Ovary (tissue), 9 donors: ENCODE measurements around the gene KRT73. TPM values are rescaled to one million over a fixed set of nuclear protein-coding genes. Genes with fewer than 3 reads are reported as not detected.

Experiments
- DNase-seq, 5 donors: peaks; one replicate each; pipeline ENCODE4 v3.0.0-alpha.2; 2019 to 2020
- H3K27ac ChIP-seq, 2 donors: fragments of 200-600 bp; one replicate each; pipeline versions ENCODE4 v1.5.1 to v1.8.0; 2019 to 2022
- H3K27me3 ChIP-seq: fragments of 200-600 bp; one replicate; pipeline ENCODE4 v1.8.0; 2022
- H3K36me3 ChIP-seq: fragments of 200-600 bp; sonication (generic); one replicate; pipeline ENCODE4 v1.5.1; 2019
- H3K4me1 ChIP-seq: one replicate; pipeline ENCODE4 v1.8.1; 2013; ENCODE audit warnings: mild to moderate bottlenecking, moderate library complexity; ENCODE audit not compliant: insufficient read depth
- H3K4me3 ChIP-seq: fragments of 200-600 bp; sonication (generic); one replicate; pipeline ENCODE4 v1.5.1; 2017
- H3K9me3 ChIP-seq, 2 donors: fragments of 200-600 bp in 1 of 2; sonication (generic) in 1 of 2; one replicate each; pipeline versions ENCODE4 v1.5.1 to v1.8.1; 2013 to 2019; ENCODE audit warnings: mild to moderate bottlenecking in 1 of 2, moderate library complexity in 1 of 2
- CTCF ChIP-seq, 3 donors: fragments of 450-650 bp in 2 of 3; fragments of 200-600 bp in 1 of 3; IDR thresholded peaks; one replicate each; pipeline versions ENCODE4 v1.5.1 to v1.8.0; 2016 to 2022; ENCODE audit warnings: antibody characterized with exemption in 3 of 3, mild to moderate bottlenecking in 1 of 3
- EP300 ChIP-seq: sonication (generic); formaldehyde crosslinking; IDR thresholded peaks from one replicate; pipeline ENCODE4 v1.6.1; 2017; ENCODE audit warnings: antibody characterized with exemption
- POLR2A ChIP-seq: fragments of 450-650 bp; IDR thresholded peaks from one replicate; pipeline ENCODE4 v1.6.1; 2017; ENCODE audit warnings: antibody characterized with exemption, mild to moderate bottlenecking, moderate library complexity
- WGBS, 3 donors: extraction: QIAGEN DNeasy Blood & Tissue Kit in 1 of 3; methylation state at CpG; one replicate each; pipeline versions ENCODE4 v1.1.5 to v1.1.7; 2013 to 2017; 5-methylcytosine and 5-hydroxymethylcytosine counted together
- intact Hi-C, 4 donors: fragments of 100-400 bp; cut with DNase I; formaldehyde crosslinking; loops; one replicate each; pipeline versions ENCODE4 v1.11.0 to v1.15.1; 2022 to 2023
- polyA plus RNA-seq, 2 donors: library from polyadenylated mRNA; stranded (reverse); fragments of 200-250 nt in 1 of 2; fragments of 350-450 nt in 1 of 2; fragmentation: Illumina TruSeq in 1 of 2; extraction: RNeasy Lipid Tissue Mini Kit (QIAGEN cat#74804) in 1 of 2; gene quantifications; one replicate each; pipeline ENCODE4 v1.2.3, GENCODE V29; 2013 to 2014
- total RNA-seq, 7 donors: library from RNA; depleted of rRNA in 2 of 7; stranded (reverse); fragments of >200 nt in 2 of 7; fragmentation: NEBNext Ultra II Directional in 3 of 7; extraction: Animal tissue kit (Norgen Biotek cat#: 25700) in 3 of 7; gene quantifications; one replicate each; pipeline versions ENCODE4 v1.1.0 to v1.2.4, GENCODE V29; 2016 to 2023
- donor health status: DM: no; HTN: no; CAD: no; lungs with moderate emphysema.
- donor health status: DM: no; HTN: no; CAD: no.
- donor health status: Bipolar disorder and iron deficiency.
- donor health status: DM: yes; HTN: yes; CAD: no.
- donor health status: DM: no; HTN: no; CAD: no.
- donor health status: DM: yes; HTN: yes; CAD: no.

Gene KRT73
- total and polyA plus RNA-seq, 9 donors, result not detected

GRCh38 chr12:52561880-52562449 lies 56.4 kb downstream of the KRT73 start:
- 40 to 43% (median 43%) methylated on average over 3 of the region's 3 CpGs for WGBS, 3 donors
- Histone ChIP-seq H3K27me3 (no peaks in the 10 kb centered on the region), H3K36me3 (no peaks in the 10 kb centered on the region), H3K27ac (no peak overlapping the region), H3K4me1 (no peaks in the 10 kb centered on the region), H3K4me3 (no peak overlapping the region), H3K9me3 (no peaks in the 10 kb centered on the region)
- intact Hi-C loops, result no loop called here
- DNase-seq, result no peak
- TF ChIP-seq EP300 (no peak), POLR2A (no peak), CTCF (IDR thresholded peaks at IDR 0.05) (no peak)

GRCh38 chr12:52559979-52560378 lies 58.4 kb downstream of the KRT73 start:
- H3K4me3 ChIP-seq, result no peak overlapping the region
- intact Hi-C loops, result no loop called here
- 66 to 78% (median 77%) methylated on average over 4 of the region's 4 CpGs for WGBS, 3 donors
- H3K27ac ChIP-seq, result no peak overlapping the region
- no peaks in the 10 kb centered on the region for H3K9me3 ChIP-seq
- no peak for DNase-seq
- no peaks in the 10 kb centered on the region for H3K27me3 ChIP-seq
- no peaks in the 10 kb centered on the region for H3K36me3 ChIP-seq
- TF ChIP-seq POLR2A, result no peak
- TF ChIP-seq EP300, result no peak
- TF ChIP-seq CTCF (IDR thresholded peaks at IDR 0.05), result no peak
- H3K4me1 ChIP-seq, result no peaks in the 10 kb centered on the region

GRCh38 chr12:52558781-52559445 lies 59.4 kb downstream of the KRT73 start:
- no peaks in the 10 kb centered on the region for H3K4me1 ChIP-seq
- intact Hi-C loops, result no loop called here
- H3K36me3 ChIP-seq, result no peaks in the 10 kb centered on the region
- no peak overlapping the region for H3K4me3 ChIP-seq
- DNase-seq, result no peak
- no peaks in the 10 kb centered on the region for H3K27me3 ChIP-seq
- H3K27ac ChIP-seq, result no peak overlapping the region
- WGBS, 3 donors, result 61 to 76% (median 72%) methylated on average over 8 of the region's 8 CpGs
- H3K9me3 ChIP-seq, result no peaks in the 10 kb centered on the region
- no peak for TF ChIP-seq EP300

Other genes with a start within 250 kb of the KRT73 start
- gene KRT84, start 232.9 kb downstream of the KRT73 start, total RNA-seq, result not detected
- not detected for gene KRT84, start 232.9 kb downstream of the KRT73 start, polyA plus RNA-seq
- gene KRT82, start 212.2 kb downstream of the KRT73 start, total RNA-seq, result not detected
- not detected for gene KRT82, start 212.2 kb downstream of the KRT73 start, polyA plus RNA-seq
- under 1 TPM in 1 of 7 donors, not detected in 6; 0.08 TPM for gene KRT75, start 184.2 kb downstream of the KRT73 start, total RNA-seq
- gene KRT75, start 184.2 kb downstream of the KRT73 start, polyA plus RNA-seq, result not detected
- under 1 TPM in 1 of 7 donors, not detected in 6; 0.11 TPM for gene KRT6B, start 166.4 kb downstream of the KRT73 start, total RNA-seq
- not detected for gene KRT6B, start 166.4 kb downstream of the KRT73 start, polyA plus RNA-seq
- under 1 TPM in 1 of 7 donors, not detected in 6; 0.17 TPM for gene KRT6C, start 144.8 kb downstream of the KRT73 start, total RNA-seq
- gene KRT6C, start 144.8 kb downstream of the KRT73 start, polyA plus RNA-seq, result not detected
- gene KRT6A, start 125.3 kb downstream of the KRT73 start, total RNA-seq, result 10 to 100 TPM in 1 of 7 donors, 1 to 10 TPM in 3, under 1 TPM in 2, not detected in 1; 0.50 to 14.5 (median 1.4) TPM
- under 1 TPM in 1 of 2 donors, not detected in 1; 0.15 TPM for gene KRT6A, start 125.3 kb downstream of the KRT73 start, polyA plus RNA-seq
- 10 to 100 TPM in 2 of 7 donors, 1 to 10 TPM in 3, under 1 TPM in 1, not detected in 1; 1.00 to 16.1 (median 2.0) TPM for gene KRT5, start 98.2 kb downstream of the KRT73 start, total RNA-seq
- under 1 TPM; 0.25 to 0.55 TPM for gene KRT5, start 98.2 kb downstream of the KRT73 start, polyA plus RNA-seq
- gene KRT71, start 65.4 kb downstream of the KRT73 start, total RNA-seq, result not detected
- not detected for gene KRT71, start 65.4 kb downstream of the KRT73 start, polyA plus RNA-seq
- gene KRT74, start 44.7 kb downstream of the KRT73 start, total RNA-seq, result not detected
- not detected for gene KRT74, start 44.7 kb downstream of the KRT73 start, polyA plus RNA-seq
- gene KRT72, start 17.1 kb downstream of the KRT73 start, total RNA-seq, result not detected
- gene KRT72, start 17.1 kb downstream of the KRT73 start, polyA plus RNA-seq, result not detected
- not detected for gene KRT2, start 33.7 kb upstream of the KRT73 start, total RNA-seq
- gene KRT2, start 33.7 kb upstream of the KRT73 start, polyA plus RNA-seq, result not detected
- not detected for gene KRT1, start 61.8 kb upstream of the KRT73 start, total RNA-seq
- gene KRT1, start 61.8 kb upstream of the KRT73 start, polyA plus RNA-seq, result not detected
- not detected for gene KRT77, start 85.0 kb upstream of the KRT73 start, total RNA-seq
- gene KRT77, start 85.0 kb upstream of the KRT73 start, polyA plus RNA-seq, result not detected
- gene KRT76, start 158.8 kb upstream of the KRT73 start, total RNA-seq, result not detected
- gene KRT76, start 158.8 kb upstream of the KRT73 start, polyA plus RNA-seq, result not detected
- not detected for gene KRT3, start 177.6 kb upstream of the KRT73 start, total RNA-seq
- not detected for gene KRT3, start 177.6 kb upstream of the KRT73 start, polyA plus RNA-seq
- gene KRT4, start 195.6 kb upstream of the KRT73 start, total RNA-seq, result under 1 TPM in 2 of 7 donors, not detected in 5; 0.17 to 0.34 TPM
- not detected for gene KRT4, start 195.6 kb upstream of the KRT73 start, polyA plus RNA-seq
- not detected for gene KRT79, start 215.8 kb upstream of the KRT73 start, total RNA-seq
- gene KRT79, start 215.8 kb upstream of the KRT73 start, polyA plus RNA-seq, result not detected
- under 1 TPM in 1 of 7 donors, not detected in 6; 0.46 TPM for gene KRT78, start 230.4 kb upstream of the KRT73 start, total RNA-seq
- gene KRT78, start 230.4 kb upstream of the KRT73 start, polyA plus RNA-seq, result not detected